ENCODE measurements around the gene DENND5A. TPM values are rescaled to one million over a fixed set of nuclear protein-coding genes. Genes with fewer than 3 reads are reported as not detected.

DENND5A gene
- polyA plus RNA-seq, 1 experiment, result 145 TPM

DNA sequence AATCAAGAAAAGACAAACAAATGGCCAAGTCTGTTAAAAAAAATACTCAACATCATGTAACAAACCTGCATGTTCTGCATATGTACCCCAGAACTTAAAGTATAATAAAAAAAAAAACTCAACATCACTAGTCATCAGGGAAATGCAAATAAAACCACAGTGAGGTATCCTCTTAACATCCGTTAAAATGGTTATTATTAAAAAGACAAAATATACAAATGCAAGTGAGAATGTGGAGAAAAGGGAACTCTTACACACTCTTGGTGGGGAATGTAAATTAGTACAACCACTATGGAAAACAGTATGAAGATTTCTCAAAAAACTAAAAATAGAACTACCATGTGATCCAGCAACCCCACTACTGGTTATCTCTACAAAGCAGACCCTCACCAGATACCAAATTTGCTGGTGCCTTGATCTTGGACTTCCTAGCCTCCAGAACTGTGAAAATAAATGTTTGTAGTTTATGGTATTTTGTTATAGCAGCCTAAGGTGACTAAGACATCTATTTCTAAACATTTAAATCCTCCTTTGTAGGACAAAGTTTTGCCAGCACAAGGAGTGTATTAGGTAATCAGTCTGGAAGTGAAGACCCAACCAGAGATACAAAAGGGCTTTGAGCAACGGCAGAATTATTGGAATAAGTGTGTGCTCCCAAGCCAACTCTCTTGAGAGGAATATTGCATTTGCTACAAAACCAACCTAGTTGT, 141.4 kb downstream of the DENND5A start:
- no peak overlapping the region for H3K4me3 ChIP-seq (ENCODE audit: low read depth, low read length)
- ChIA-PET POLR2A (no interaction called here), CTCF (no interaction called here)
- no peaks in the 10 kb centered on the region for H3K9me3 ChIP-seq (ENCODE audit: control insufficient read depth, insufficient read depth, low read length)
- H3K27me3 ChIP-seq (ENCODE audit: control insufficient read depth, insufficient read depth, low read length), result no peaks in the 10 kb centered on the region
- TF ChIP-seq, protein P1, sequence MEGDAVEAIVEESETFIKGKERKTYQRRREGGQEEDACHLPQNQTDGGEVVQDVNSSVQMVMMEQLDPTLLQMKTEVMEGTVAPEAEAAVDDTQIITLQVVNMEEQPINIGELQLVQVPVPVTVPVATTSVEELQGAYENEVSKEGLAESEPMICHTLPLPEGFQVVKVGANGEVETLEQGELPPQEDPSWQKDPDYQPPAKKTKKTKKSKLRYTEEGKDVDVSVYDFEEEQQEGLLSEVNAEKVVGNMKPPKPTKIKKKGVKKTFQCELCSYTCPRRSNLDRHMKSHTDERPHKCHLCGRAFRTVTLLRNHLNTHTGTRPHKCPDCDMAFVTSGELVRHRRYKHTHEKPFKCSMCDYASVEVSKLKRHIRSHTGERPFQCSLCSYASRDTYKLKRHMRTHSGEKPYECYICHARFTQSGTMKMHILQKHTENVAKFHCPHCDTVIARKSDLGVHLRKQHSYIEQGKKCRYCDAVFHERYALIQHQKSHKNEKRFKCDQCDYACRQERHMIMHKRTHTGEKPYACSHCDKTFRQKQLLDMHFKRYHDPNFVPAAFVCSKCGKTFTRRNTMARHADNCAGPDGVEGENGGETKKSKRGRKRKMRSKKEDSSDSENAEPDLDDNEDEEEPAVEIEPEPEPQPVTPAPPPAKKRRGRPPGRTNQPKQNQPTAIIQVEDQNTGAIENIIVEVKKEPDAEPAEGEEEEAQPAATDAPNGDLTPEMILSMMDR (IDR thresholded peaks at IDR 0.05; ENCODE audit: low read depth, low read length), result no peak
- no peak for DNase-seq (ENCODE audit: low read depth, low spot score)
- H3K27ac ChIP-seq (ENCODE audit: low read depth, low read length), result no peak overlapping the region

DNA sequence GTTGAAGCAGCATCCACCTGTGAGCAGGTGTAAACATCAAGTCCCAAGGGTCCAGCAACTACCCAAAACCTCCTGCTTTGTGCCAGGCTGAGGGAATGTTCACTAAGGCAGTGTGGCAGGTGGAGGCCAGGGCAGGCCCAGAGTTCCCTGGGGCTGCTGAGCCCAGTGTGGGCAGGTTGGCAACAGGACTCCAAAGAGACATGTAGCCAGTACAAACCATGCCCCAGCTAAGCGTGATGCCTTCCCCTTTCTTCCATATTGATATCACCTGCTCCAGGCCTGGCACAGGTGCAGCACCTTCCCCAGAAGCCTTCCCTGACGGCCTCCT, 143.7 kb downstream of the DENND5A start:
- Histone ChIP-seq H3K9me3 (ENCODE audit: control insufficient read depth, insufficient read depth, low read length) (no peaks in the 10 kb centered on the region), H3K27me3 (ENCODE audit: control insufficient read depth, insufficient read depth, low read length) (no peaks in the 10 kb centered on the region), H3K4me3 (ENCODE audit: low read depth, low read length) (no peak overlapping the region), H3K27ac (ENCODE audit: low read depth, low read length) (no peak overlapping the region)
- TF ChIP-seq, protein P1 (IDR thresholded peaks at IDR 0.05; ENCODE audit: low read depth, low read length), result no peak
- CTCF ChIA-PET, result no interaction called here
- POLR2A ChIA-PET, result no interaction called here
- no peak for DNase-seq (ENCODE audit: low read depth, low spot score)

DNA sequence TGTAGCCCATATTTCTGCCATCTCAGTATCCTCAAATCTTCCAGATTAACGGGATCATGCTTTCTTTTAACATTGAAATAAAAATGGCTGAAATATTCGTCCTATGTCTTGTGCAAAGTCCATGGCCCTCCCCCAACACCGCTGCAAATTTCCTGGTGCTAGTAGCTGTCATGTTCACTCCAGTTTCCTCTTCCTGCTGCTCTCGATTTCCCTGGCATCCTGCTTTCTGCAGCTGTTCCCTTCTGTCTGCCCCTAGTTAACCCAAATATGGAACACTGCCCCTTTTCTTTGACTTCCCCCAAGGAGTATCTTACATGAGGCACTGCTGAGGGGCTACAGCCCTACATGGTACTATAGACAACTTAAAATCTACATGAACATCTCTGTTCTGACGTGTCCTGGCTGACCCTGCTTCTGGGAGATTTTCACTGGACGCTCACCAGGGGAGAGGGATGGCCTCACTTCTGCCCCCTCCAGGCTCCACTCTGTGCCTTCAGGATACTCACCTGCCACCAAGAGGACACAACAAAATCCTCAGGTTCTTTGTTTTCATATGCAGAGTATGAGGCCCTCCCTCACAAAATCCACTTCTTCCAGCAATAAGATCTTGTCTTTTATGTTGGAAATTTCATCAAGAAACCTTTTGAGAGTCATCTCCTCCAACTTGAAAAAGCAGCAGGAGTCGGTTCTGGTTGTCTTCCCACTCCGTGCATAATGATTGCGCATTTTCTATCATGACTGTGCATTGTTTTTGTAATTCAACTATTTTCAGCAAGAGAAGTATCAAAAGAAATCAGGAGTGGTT, 144.3 kb downstream of the DENND5A start:
- POLR2A ChIA-PET, result no interaction called here

DNA sequence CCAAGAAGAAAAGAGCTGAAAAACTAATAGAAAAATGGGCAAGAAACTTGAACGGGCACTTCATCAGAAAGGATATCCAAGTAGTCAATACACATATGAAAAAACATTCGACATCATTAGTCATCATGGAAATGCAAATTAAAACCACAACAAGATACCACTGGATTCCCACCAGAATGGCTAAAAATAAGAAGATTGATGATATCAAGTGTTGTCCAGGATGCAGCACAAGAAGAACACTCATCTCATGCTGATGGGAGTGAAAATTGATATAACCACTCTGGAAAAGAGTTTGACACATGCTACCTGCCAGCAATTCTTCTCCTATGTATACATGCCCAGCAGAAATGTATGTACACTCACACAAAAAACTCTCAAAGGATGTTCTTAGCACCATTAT, 146.9 kb downstream of the DENND5A start:
- Histone ChIP-seq H3K27me3 (ENCODE audit: control insufficient read depth, insufficient read depth, low read length) (no peaks in the 10 kb centered on the region), H3K27ac (ENCODE audit: low read depth, low read length) (no peak overlapping the region), H3K4me3 (ENCODE audit: low read depth, low read length) (no peak overlapping the region), H3K9me3 (ENCODE audit: control insufficient read depth, insufficient read depth, low read length) (no peaks in the 10 kb centered on the region; the same call in none of the 2 replicates)
- ChIA-PET CTCF (interaction anchor here (0.6 to 1.4 kb wide), 5 partner anchors 8 to 389 kb away, joined by 3 to 7 read pairs (median 4); no protein-coding TSS in a partner anchor), POLR2A (no interaction called here)
- TF ChIP-seq, protein P1 (IDR thresholded peaks at IDR 0.05; ENCODE audit: low read depth, low read length), result no peak
- no peak for DNase-seq (ENCODE audit: low read depth, low spot score)

More for the DNA sequence above, 144.3 kb downstream of the DENND5A start:
- Histone ChIP-seq H3K27me3 (ENCODE audit: control insufficient read depth, insufficient read depth, low read length) (no peaks in the 10 kb centered on the region), H3K9me3 (ENCODE audit: control insufficient read depth, insufficient read depth, low read length) (no peaks in the 10 kb centered on the region), H3K27ac (ENCODE audit: low read depth, low read length) (no peak overlapping the region), H3K4me3 (ENCODE audit: low read depth, low read length) (no peak overlapping the region)
- TF ChIP-seq, protein P1 (IDR thresholded peaks at IDR 0.05; ENCODE audit: low read depth, low read length), result peak; percentile 38
- DNase-seq (ENCODE audit: low read depth, low spot score), result no peak
- CTCF ChIA-PET, result no interaction called here

DNA sequence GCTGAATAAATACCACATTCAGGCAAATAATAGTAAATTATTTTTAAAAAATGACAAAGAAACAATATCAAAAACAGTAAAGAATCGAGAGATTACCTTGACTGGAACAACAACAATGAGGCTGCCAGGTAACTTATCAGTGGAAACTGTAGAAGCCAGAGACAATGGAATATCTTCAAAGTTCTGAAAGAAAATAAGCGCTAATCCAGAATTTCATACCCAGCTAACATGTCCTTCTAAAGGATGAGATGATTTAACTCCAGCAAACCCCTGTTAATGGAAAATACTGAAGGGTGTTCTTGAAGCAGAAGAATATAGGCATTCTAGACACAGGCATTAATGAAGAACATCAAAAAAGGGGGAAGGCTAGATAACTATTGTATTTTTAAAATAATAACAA, 153.1 kb downstream of the DENND5A start:
- ChIA-PET POLR2A (no interaction called here), CTCF (no interaction called here)
- TF ChIP-seq, protein P1 (IDR thresholded peaks at IDR 0.05; ENCODE audit: low read depth, low read length), result no peak
- no peak for DNase-seq (ENCODE audit: low read depth, low spot score)
- no peak overlapping the region for H3K27ac ChIP-seq (ENCODE audit: low read depth, low read length)
- peaks cover 5% of the 10 kb centered on the region for H3K9me3 ChIP-seq (ENCODE audit: control insufficient read depth, insufficient read depth, low read length)
- H3K4me3 ChIP-seq (ENCODE audit: low read depth, low read length), result no peak overlapping the region
- no peaks in the 10 kb centered on the region for H3K27me3 ChIP-seq (ENCODE audit: control insufficient read depth, insufficient read depth, low read length)

All from AG04450 (cell line).